Muscle layer of duodenum (tissue), 2 donors: ENCODE measurements around the gene ZNF512B.
"Not testable (repeated sequence)": the region's sequence is repeated elsewhere in the genome, so short reads cannot be mapped to it uniquely, and the experiment has no call there.

ENCODE experiments used
- H3K27ac ChIP-seq: one replicate; pipeline ENCODE4 v1.7.0; 2013; ENCODE audit warnings: mild to moderate bottlenecking, low read length
- H3K27me3 ChIP-seq: one replicate; pipeline ENCODE4 v1.7.0; 2013; ENCODE audit warnings: low read depth, mild to moderate bottlenecking, control low read depth, low read length
- H3K36me3 ChIP-seq, 2 donors: one replicate each; pipeline ENCODE4 v1.7.0; 2013; ENCODE audit warnings: low read length in 2 of 2, control low read depth in 1 of 2, mild to moderate bottlenecking in 1 of 2; ENCODE audit not compliant: insufficient read depth in 2 of 2, control insufficient read depth in 1 of 2
- H3K4me1 ChIP-seq, 2 donors: one replicate each; pipeline ENCODE4 v1.7.0; 2013; ENCODE audit warnings: low read length in 2 of 2, mild to moderate bottlenecking in 2 of 2, control low read depth in 1 of 2, moderate library complexity in 1 of 2; ENCODE audit not compliant: insufficient read depth in 2 of 2, control insufficient read depth in 1 of 2
- H3K4me3 ChIP-seq, 2 donors: one replicate each; pipeline ENCODE4 v1.7.0; 2013; ENCODE audit warnings: low read length in 2 of 2, low read depth in 1 of 2, mild to moderate bottlenecking in 1 of 2
- H3K9me3 ChIP-seq, 2 donors: one replicate each; pipeline ENCODE4 v1.7.0; 2013; ENCODE audit warnings: low read length in 2 of 2, control low read depth in 1 of 2, mild to moderate bottlenecking in 1 of 2; ENCODE audit not compliant: control insufficient read depth in 1 of 2
- donor health status: healthy.

The ZNF512B gene

DNA sequence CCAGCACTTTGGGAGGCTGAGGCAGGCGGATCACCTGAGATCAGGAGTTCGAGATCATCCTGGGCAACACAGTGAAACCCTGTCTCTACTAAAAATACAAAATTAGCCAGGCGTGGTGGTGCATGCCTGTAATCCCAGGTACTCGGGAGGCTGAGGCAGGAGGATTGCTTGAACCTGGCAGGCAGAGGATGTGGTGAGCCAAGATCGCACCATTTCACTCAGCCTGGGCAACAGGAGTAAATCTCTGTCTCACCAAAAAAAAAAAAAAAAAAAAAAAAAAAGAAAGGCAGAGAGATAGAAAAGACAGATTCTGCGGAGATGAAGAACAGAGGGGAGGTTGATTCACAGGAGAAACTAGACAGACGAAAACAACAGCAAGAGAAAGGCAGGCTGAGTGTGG, 6.8 kb upstream of the ZNF512B start:
- not testable (repeated sequence) for H3K9me3 ChIP-seq, H3K27me3 ChIP-seq, H3K27ac ChIP-seq, H3K36me3 ChIP-seq, H3K4me3 ChIP-seq
- peaks cover 0 to 27% of the 10 kb centered on the region in 2 donors for H3K4me1 ChIP-seq

DNA sequence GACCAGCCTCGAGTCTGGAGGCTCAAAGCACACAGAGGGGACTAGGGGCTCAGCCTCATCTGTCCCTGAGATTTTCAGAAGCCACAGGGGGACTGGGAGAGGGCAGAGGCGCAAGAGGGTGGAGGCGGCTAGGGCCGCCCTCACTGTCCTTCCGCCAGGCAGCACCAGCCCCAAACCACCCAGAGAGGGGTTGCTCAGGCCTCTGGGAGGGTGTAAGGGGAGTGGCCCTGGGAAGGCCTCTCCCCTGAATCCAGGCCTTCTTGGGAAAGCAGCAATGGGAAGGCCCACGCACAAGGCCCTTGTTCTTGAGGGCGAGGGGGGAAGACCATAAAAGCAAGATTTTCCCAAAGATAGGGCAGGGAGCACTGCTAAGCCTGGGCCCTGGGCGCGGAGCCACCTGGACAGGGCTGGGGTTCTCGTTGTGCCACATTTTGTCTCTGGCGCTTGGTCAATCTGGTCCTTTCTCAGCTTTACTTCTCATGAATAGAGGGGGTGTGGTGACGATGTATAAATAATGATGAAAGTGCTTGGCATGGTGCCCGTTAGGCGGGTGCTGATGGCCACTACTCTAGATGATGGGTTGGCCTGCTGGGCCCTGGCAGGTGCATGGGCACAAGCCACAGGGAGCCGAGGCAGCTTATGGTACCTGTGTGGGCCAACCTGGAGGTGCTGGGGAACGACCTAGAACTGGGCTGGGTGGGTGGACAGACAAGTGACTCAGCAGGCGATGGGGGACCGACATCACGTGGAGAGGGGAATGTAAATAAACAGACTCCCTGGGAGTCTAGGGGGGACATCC, 4.9 kb upstream of the ZNF512B start:
- no peaks in the 10 kb centered on the region for H3K9me3 ChIP-seq
- no peak overlapping the region for H3K27ac ChIP-seq
- H3K4me3 ChIP-seq, result no peak overlapping the region
- no peaks in the 10 kb centered on the region for H3K27me3 ChIP-seq
- H3K4me1 ChIP-seq, result peaks cover 0 to 20% of the 10 kb centered on the region in 2 donors
- no peaks in the 10 kb centered on the region for H3K36me3 ChIP-seq

GRCh38 chr20:63973636-63974401, 4.1 kb upstream of the ZNF512B start:
- Histone ChIP-seq H3K36me3 (no peaks in the 10 kb centered on the region), H3K4me1 (peaks cover under 1 to 22% of the 10 kb centered on the region in 2 donors), H3K27ac (no peak overlapping the region), H3K27me3 (no peaks in the 10 kb centered on the region), H3K4me3 (peak overlapping the region in 1 of 2 donors; percentile 36), H3K9me3 (no peaks in the 10 kb centered on the region)

DNA sequence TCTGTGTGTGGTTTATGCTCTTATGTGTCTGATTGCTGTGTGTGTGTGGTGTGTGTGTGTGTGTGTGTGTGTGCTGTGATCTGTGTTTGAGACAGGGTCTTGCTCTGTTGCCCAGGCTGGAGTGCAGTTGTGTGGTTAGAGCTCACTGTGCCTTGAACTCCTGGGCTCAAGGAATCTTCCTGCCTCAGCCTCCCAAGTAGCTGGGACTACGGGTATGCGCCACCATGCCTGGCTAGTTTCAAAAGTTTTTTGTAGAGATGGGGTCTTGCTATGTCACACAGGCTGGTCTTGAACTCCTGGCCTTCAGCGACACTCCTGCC, 3.4 kb upstream of the ZNF512B start:
- Histone ChIP-seq H3K27ac (no peak overlapping the region), H3K36me3 (no peaks in the 10 kb centered on the region), H3K4me3 (no peak overlapping the region), H3K27me3 (no peaks in the 10 kb centered on the region), H3K9me3 (no peaks in the 10 kb centered on the region), H3K4me1 (peaks cover 6 to 24% of the 10 kb centered on the region in 2 donors)

- no peak overlapping the region for H3K4me3 ChIP-seq
- peaks cover 0 to 4% of the 10 kb centered on the region in 2 donors for H3K36me3 ChIP-seq
- H3K27ac ChIP-seq, result no peak overlapping the region
- H3K4me1 ChIP-seq, result peaks cover 6 to 24% of the 10 kb centered on the region in 2 donors
- no peaks in the 10 kb centered on the region for H3K9me3 ChIP-seq
- no peaks in the 10 kb centered on the region for H3K27me3 ChIP-seq
Observed at GRCh38 chr20:63972312-63973159, 2.8 kb upstream of the ZNF512B start.

DNA sequence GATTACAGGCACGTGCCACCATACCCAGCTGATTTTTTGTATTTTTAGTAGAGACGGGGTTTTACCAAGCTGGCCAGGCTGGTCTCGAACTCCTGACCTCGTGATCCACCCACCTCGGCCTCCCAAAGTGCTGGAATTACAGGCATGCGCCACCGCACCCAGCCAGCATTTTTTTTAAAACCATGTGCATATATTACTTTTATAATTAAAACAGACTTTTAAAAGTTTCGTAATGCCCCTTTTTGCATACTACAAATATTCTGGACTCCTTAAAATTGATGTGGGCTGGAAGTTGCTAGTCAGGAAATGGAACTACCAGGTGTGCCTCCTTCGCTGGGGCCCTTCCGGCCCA, 2.2 kb upstream of the ZNF512B start:
- peaks cover 6 to 24% of the 10 kb centered on the region in 2 donors for H3K4me1 ChIP-seq
- H3K9me3 ChIP-seq, H3K27ac ChIP-seq, H3K36me3 ChIP-seq, H3K4me3 ChIP-seq, H3K27me3 ChIP-seq: not testable (repeated sequence)

- Histone ChIP-seq H3K27ac (no peak overlapping the region), H3K27me3 (no peaks in the 10 kb centered on the region), H3K9me3 (no peaks in the 10 kb centered on the region), H3K36me3 (peaks cover 0 to 18% of the 10 kb centered on the region in 2 donors), H3K4me1 (peaks cover 6 to 24% of the 10 kb centered on the region in 2 donors), H3K4me3 (no peak overlapping the region)
Observed at GRCh38 chr20:63970714-63971431, 1.1 kb upstream of the ZNF512B start.

DNA sequence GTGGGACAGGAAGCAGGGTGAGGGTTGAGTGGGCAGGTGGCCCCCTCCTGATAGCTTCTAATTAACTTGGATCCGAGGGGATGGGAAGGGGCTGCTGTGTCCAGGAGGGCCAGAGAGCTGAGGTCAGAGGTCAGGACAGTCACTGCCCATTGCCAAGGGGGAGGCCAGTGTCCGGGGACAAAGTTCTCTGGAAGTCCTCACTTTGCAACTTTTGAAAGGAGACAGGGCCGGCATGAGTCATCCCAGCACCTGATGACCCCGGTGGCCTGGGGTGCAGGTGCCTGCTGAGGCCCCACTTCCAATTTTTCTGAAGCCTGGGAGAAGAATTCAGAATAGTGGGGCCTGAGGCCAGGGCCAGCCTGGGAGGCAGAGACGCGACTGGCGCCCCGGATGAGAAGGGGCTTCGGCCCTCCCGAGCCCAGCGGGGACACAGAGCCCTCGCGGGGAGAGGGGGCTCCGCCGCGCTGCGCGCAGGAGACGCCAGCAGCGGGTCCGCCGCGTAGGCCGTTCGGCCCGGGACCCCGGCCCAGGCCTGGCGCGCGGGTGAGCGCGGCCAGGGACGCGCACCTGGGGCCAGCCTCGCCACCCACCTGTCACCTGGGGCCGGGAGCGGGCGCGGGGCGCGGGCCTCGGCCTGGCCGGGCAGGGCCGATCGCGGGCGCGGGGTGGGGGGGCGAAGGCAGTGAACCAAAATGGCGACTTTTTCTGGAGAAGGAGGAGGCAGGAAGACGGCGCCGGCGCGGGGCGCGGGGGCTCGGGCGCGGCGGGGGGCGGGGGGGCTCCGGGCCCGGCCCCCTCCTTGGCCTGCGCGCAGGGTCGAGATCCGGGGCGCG, 586 bp downstream of the ZNF512B start:
- H3K9me3 ChIP-seq, result no peaks in the 10 kb centered on the region
- peak overlapping the region; percentile 31 for H3K27ac ChIP-seq
- H3K4me3 ChIP-seq, result peak overlapping the region; percentile 42 to 76
- H3K27me3 ChIP-seq, result no peaks in the 10 kb centered on the region
- H3K4me1 ChIP-seq, result peaks cover 6 to 21% of the 10 kb centered on the region in 2 donors
- H3K36me3 ChIP-seq, result peaks cover 0 to 22% of the 10 kb centered on the region in 2 donors

- Histone ChIP-seq H3K4me1 (peaks cover 6 to 15% of the 10 kb centered on the region in 2 donors), H3K27ac (peak overlapping the region; percentile 31), H3K36me3 (peaks cover 0 to 31% of the 10 kb centered on the region in 2 donors), H3K9me3 (no peaks in the 10 kb centered on the region), H3K4me3 (peak overlapping the region; percentile 42 to 76), H3K27me3 (no peaks in the 10 kb centered on the region)
Observed at GRCh38 chr20:63968136-63968927, 1.4 kb downstream of the ZNF512B start.
